Lung (tissue), 12 donors: Measurements from ENCODE around the gene LZTS2. TPM values are rescaled to one million over a fixed set of nuclear protein-coding genes. Genes with fewer than 3 reads are reported as not detected.

Source experiments
- ATAC-seq: fragments of 200-7000 bp; cut with Tn5 transposase; one replicate; pipeline ENCODE4 v1.9.1; 2020; ENCODE audit warnings: moderate number of reproducible peaks; ENCODE audit not compliant: insufficient read depth, low FRiP score
- DNase-seq, 3 donors: peaks; one replicate each; pipeline ENCODE4 v3.0.0-alpha.2; 2013 to 2017
- H3K27ac ChIP-seq, 2 donors: one replicate each; pipeline ENCODE4 v1.5.1; 2013; ENCODE audit warnings: mild to moderate bottlenecking in 2 of 2, moderate library complexity in 2 of 2, control low read depth in 1 of 2, inconsistent platforms in 1 of 2, low read depth in 1 of 2, low read length in 1 of 2
- H3K27me3 ChIP-seq, 3 donors: one replicate each; pipeline ENCODE4 v1.5.1; 2013; ENCODE audit warnings: low read length in 2 of 3; ENCODE audit not compliant: control insufficient read depth in 3 of 3, insufficient read depth in 3 of 3
- H3K36me3 ChIP-seq, 4 donors: one replicate each; pipeline ENCODE4 v1.5.1; 2013; ENCODE audit warnings: low read length in 4 of 4, mild to moderate bottlenecking in 1 of 4, moderate library complexity in 1 of 4; ENCODE audit not compliant: control insufficient read depth in 4 of 4, insufficient read depth in 4 of 4
- H3K4me1 ChIP-seq, 5 donors: one replicate each; pipeline ENCODE4 v1.5.1; 2013; ENCODE audit warnings: low read length in 5 of 5, mild to moderate bottlenecking in 2 of 5, moderate library complexity in 1 of 5; ENCODE audit not compliant: control insufficient read depth in 5 of 5, insufficient read depth in 5 of 5
- H3K4me3 ChIP-seq: one replicate; pipeline ENCODE4 v1.5.1; 2013; ENCODE audit warnings: mild to moderate bottlenecking, control low read depth, moderate library complexity
- H3K9ac ChIP-seq, 2 donors: one replicate each; pipeline ENCODE4 v1.5.1; 2013; ENCODE audit warnings: low read length in 2 of 2, control low read depth in 1 of 2; ENCODE audit not compliant: insufficient read depth in 1 of 2
- H3K9me3 ChIP-seq, 4 donors: one replicate each; pipeline ENCODE4 v1.5.1; 2013; ENCODE audit warnings: low read length in 3 of 4, mild to moderate bottlenecking in 1 of 4, moderate library complexity in 1 of 4; ENCODE audit not compliant: control insufficient read depth in 4 of 4, insufficient read depth in 3 of 4
- WGBS, 2 donors: extraction: QIAGEN DNeasy Blood & Tissue Kit; methylation state at CpG; one replicate each; pipeline ENCODE4 v1.1.7; 2013; 5-methylcytosine and 5-hydroxymethylcytosine counted together
- polyA plus RNA-seq, 2 donors: library from polyadenylated mRNA; stranded (reverse); fragments of 200-250 nt; gene quantifications; one replicate each; pipeline ENCODE4 v1.2.1, GENCODE V29; 2013
- total RNA-seq, 2 donors: library from RNA; depleted of rRNA in 1 of 2; stranded (reverse); fragments of >200 nt in 1 of 2; gene quantifications; one replicate each; pipeline ENCODE4 v1.2.1, GENCODE V29; 2014 to 2021
- TF ChIP-seq, protein P1 (sequence below): IDR thresholded peaks from 2 replicates; pipeline ENCODE4 v1.5.1; 2012; ENCODE audit warnings: mild to moderate bottlenecking; ENCODE audit errors: control extremely low read depth, extremely low read depth
- donor health status: control.
- donor health status: control.
- donor health status: Bipolar disorder and iron deficiency.
- donor health status: healthy.
- donor health status: DM: yes; HTN: yes; CAD: no.

LZTS2 gene
- total and polyA plus RNA-seq, 4 donors, result 44.5 to 76.8 (median 55.6) TPM

DNA sequence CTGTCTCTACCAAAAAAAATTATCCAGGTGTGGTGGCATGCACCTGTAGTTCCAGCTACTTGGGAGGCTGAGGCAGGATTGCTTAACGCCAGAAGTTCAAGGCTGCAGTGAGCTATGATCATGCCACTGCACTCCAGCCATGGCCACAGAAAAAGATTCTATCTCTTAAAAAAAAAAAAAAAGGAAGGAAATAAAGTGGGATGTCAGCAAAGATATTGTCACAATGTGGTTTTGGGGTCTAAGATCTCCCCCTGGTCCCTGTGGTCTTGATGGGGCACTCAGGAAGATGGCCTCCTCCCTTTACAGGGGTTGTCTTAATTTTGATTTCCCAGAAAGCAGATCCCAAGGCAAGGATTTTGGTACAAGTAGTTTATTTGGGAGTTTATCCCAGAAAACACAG, 54.7 kb downstream of the LZTS2 start:
- ATAC-seq, result no peak
- 55 to 77% methylated on average over 1 of the region's 1 CpG for WGBS, 2 donors
- TF ChIP-seq, protein P1, sequence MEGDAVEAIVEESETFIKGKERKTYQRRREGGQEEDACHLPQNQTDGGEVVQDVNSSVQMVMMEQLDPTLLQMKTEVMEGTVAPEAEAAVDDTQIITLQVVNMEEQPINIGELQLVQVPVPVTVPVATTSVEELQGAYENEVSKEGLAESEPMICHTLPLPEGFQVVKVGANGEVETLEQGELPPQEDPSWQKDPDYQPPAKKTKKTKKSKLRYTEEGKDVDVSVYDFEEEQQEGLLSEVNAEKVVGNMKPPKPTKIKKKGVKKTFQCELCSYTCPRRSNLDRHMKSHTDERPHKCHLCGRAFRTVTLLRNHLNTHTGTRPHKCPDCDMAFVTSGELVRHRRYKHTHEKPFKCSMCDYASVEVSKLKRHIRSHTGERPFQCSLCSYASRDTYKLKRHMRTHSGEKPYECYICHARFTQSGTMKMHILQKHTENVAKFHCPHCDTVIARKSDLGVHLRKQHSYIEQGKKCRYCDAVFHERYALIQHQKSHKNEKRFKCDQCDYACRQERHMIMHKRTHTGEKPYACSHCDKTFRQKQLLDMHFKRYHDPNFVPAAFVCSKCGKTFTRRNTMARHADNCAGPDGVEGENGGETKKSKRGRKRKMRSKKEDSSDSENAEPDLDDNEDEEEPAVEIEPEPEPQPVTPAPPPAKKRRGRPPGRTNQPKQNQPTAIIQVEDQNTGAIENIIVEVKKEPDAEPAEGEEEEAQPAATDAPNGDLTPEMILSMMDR, result no peak

DNA sequence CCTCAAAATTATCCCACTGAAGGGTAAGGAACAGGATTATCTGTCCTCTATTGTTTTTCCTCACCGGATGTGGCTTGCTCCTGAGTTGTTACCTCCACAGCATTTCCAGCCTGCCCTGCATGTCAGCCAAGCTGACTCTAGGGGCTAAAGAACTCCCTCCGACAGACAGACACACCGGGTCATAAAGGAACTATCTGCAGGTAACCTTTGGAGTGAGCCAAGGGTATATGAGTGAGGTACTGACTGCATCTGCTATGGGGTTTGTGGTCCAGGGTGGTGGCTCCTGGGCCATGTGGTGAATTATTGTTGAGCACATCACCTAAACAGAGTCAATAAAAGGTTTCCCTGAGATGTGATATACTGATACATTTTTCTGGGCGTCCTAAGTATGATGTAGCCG, 55.3 kb downstream of the LZTS2 start:
- Histone ChIP-seq H3K27ac (no peak overlapping the region), H3K4me1 (peaks cover 0 to 8% (median 1%) of the 10 kb centered on the region in 5 donors), H3K9me3 (no peaks in the 10 kb centered on the region), H3K9ac (no peak overlapping the region), H3K27me3 (peaks cover 0 to 18% (median 12%) of the 10 kb centered on the region in 3 donors), H3K4me3 (no peak overlapping the region), H3K36me3 (no peaks in the 10 kb centered on the region)
- DNase-seq, result no peak
- TF ChIP-seq, protein P1, result no peak
- ATAC-seq, result no peak
- WGBS, 2 donors, result 89 to 90% methylated on average over 5 of the region's 5 CpGs

More for the DNA sequence above, 54.7 kb downstream of the LZTS2 start:
- Histone ChIP-seq H3K9me3 (no peaks in the 10 kb centered on the region), H3K27ac (no peak overlapping the region), H3K4me3 (no peak overlapping the region), H3K36me3 (no peaks in the 10 kb centered on the region), H3K27me3 (peaks cover 0 to 23% (median 17%) of the 10 kb centered on the region in 3 donors), H3K4me1 (peaks cover 0 to 7% (median 0%) of the 10 kb centered on the region in 5 donors), H3K9ac (no peak overlapping the region)
- DNase-seq, result no peak

DNA sequence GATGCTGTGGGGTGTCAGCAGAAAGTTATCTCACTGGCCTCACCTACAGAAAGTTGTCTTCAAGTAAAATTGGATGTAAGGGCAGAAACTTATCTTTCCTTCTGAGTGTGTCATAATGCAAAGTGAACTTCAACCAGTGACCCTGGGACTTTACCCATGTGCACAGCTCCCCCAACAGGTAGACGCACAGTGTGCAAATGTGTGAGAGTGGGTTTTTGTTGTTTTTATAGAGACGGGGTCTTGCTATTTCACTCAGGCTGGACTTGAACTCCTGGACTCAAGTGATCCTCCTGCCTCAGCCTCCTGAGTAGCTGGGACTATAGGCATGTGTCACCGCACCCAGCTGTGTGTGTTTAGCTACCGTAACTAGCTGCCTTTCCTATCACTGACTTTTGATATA, 55.8 kb downstream of the LZTS2 start:
- no peak overlapping the region for H3K27ac ChIP-seq
- no peak overlapping the region for H3K9ac ChIP-seq
- 89 to 94% methylated on average over 4 of the region's 4 CpGs for WGBS, 2 donors
- no peak for DNase-seq
- no peaks in the 10 kb centered on the region for H3K36me3 ChIP-seq
- no peak for ATAC-seq
- no peaks in the 10 kb centered on the region for H3K9me3 ChIP-seq
- H3K4me1 ChIP-seq, result peaks cover 0 to 12% (median 2%) of the 10 kb centered on the region in 5 donors
- peaks cover 0 to 13% (median 8%) of the 10 kb centered on the region in 3 donors for H3K27me3 ChIP-seq
- TF ChIP-seq, protein P1, result no peak
- no peak overlapping the region for H3K4me3 ChIP-seq
